ENCODE results near the gene LPIN3. TPM values are rescaled to one million over a fixed set of nuclear protein-coding genes. Genes with fewer than 3 reads are reported as not detected.
A peak's percentile ranks its signal among the peaks of the same experiment; 100 is the strongest.

LPIN3 gene
- total RNA-seq, 1 donor from 2014 or later: 2.8 TPM

DNA sequence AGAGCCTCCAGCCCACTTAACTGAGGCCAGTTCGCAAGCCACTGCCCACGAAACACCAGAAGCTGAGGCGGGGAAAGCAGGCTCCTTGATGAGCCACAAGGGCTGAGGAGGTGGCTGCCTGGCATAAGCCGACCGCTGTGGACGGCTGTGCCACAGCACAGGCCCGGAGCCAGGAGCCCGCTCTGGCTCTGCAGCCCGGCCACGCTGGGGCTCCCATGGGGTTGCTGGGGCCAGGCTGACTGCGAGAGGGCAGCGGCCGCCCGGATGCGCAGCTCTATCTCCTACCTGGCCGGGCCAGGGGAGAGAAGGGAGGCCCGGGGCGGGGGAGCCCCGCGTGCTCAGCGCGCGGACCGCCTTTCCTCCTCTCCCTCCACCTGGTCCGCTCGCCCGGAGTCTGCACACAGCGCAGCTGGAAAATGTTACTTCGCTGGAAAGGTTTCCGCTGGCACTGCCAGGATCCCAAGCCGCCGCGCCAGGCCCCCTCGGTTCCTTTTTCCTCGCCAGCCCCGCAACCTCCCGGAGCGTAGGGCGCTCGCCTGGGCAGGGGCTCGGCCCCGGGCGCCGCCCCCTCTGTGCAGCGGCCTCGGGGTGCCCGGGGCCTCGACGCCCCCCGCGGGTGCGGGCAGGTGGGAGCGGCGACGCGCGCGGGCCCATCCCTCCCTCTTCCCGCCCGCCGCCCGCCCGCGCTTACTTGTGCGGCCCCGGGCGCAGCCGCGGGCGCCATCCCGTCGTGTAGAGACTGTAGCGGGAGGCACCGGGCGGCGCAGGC, 25.3 kb downstream of the LPIN3 start:
- Mint-ChIP-seq H3K27me3 (ENCODE audit: insufficient read depth, low read depth) (peaks cover 21% of the 10 kb centered on the region), H3K27ac (no peak overlapping the region), H3K9me3 (peaks cover under 1% of the 10 kb centered on the region), H3K4me3 (peak overlapping the region; percentile 79), H3K4me1 (peaks cover 11% of the 10 kb centered on the region), H3K36me3 (no peaks in the 10 kb centered on the region)
- Histone ChIP-seq H2AFZ (replicated peaks) (no peak overlapping the region), H3K79me2 (ENCODE audit: low read depth) (no peaks in the 10 kb centered on the region), H3K9ac (no peak overlapping the region), H3K27ac (no peak overlapping the region), H4K20me1 (ENCODE audit: low read depth) (peaks cover 10% of the 10 kb centered on the region), H3K36me3 (no peaks in the 10 kb centered on the region), H3K4me2 (peak overlapping the region; percentile 100), H3K4me1 (peaks cover 9% of the 10 kb centered on the region), H3K27me3 (peaks cover 63% of the 10 kb centered on the region), H3K9me3 (ENCODE audit: low read depth) (no peaks in the 10 kb centered on the region), H3K4me3 (peak overlapping the region; percentile 68), H3F3A (ENCODE audit: low read depth) (peaks cover 12% of the 10 kb centered on the region)
- DNase-seq (ENCODE audit: low spot score): peak; percentile 62
- TF ChIP-seq, protein P1, sequence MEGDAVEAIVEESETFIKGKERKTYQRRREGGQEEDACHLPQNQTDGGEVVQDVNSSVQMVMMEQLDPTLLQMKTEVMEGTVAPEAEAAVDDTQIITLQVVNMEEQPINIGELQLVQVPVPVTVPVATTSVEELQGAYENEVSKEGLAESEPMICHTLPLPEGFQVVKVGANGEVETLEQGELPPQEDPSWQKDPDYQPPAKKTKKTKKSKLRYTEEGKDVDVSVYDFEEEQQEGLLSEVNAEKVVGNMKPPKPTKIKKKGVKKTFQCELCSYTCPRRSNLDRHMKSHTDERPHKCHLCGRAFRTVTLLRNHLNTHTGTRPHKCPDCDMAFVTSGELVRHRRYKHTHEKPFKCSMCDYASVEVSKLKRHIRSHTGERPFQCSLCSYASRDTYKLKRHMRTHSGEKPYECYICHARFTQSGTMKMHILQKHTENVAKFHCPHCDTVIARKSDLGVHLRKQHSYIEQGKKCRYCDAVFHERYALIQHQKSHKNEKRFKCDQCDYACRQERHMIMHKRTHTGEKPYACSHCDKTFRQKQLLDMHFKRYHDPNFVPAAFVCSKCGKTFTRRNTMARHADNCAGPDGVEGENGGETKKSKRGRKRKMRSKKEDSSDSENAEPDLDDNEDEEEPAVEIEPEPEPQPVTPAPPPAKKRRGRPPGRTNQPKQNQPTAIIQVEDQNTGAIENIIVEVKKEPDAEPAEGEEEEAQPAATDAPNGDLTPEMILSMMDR (IDR thresholded peaks at IDR 0.05): no peak
- peak; percentile 72 for TF ChIP-seq EZH2 (IDR thresholded peaks at IDR 0.05)
- TF ChIP-seq EZH2phosphoT487 (IDR thresholded peaks at IDR 0.05): peak; percentile 75

DNA sequence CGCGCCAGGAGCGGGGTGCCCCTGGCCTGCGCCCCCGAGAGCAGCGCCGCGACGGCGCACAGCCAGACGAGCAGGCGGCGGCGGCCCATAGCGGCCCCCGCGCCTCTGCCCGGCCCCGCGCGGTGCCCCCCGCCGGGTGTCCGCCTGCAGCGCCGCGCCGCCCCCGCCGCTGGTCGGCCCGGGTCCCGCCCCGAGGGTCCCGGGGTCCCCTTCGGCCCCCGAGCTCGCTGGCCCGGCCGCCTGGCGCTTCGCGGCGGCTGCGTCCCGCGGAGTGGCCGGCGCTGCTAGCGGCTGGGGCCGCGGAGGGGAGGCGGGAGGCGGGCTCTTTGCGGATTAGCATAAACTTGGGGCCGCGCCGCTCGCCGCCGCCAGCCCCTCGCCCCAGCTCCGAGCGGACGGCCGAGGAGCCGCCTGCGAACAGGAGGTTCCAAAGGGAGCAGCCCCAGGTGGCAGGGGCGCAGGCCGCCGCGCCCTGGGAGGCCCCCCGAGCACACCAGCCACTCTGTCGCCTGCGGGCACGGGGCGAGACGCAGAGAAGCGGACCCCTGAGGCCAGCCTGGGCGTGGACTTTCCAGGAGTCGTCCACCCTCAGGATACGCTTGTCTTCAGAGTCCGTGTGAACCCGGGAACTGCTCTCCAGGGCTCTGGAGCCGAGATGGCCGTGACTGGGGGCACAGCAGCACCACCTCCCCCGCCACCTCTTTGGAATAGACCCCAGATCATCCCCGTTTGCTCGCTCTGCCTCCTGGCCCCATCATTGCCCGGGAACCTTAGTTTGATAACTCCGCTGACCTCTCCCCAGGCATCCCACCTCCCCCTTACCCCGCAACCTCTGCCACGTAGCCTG, 26.1 kb downstream of the LPIN3 start, which contains the start of gene EMILIN3:
EMILIN3 (minus strand) TSS at position 273 of the 847 bp plus-strand sequence; CDS start at position 89, 184 bp downstream.
- Histone ChIP-seq H3K9me3 (ENCODE audit: low read depth) (no peaks in the 10 kb centered on the region), H2AFZ (replicated peaks) (peak within 1 kb of the TSS; percentile 99), H3K4me3 (peak within 1 kb of the TSS; percentile 68), H3F3A (ENCODE audit: low read depth) (peaks cover 12% of the 10 kb centered on the region), H3K36me3 (no peaks in the 10 kb centered on the region), H3K4me1 (peaks cover 9% of the 10 kb centered on the region), H3K27ac (no peak within 1 kb of the TSS), H4K20me1 (ENCODE audit: low read depth) (peaks cover 10% of the 10 kb centered on the region), H3K79me2 (ENCODE audit: low read depth) (no peaks in the 10 kb centered on the region), H3K27me3 (peaks cover 63% of the 10 kb centered on the region), H3K4me2 (peak within 1 kb of the TSS; percentile 100), H3K9ac (no peak within 1 kb of the TSS)
- H3K4me1 Mint-ChIP-seq: peaks cover 11% of the 10 kb centered on the region
- H3K36me3 Mint-ChIP-seq: no peaks in the 10 kb centered on the region
- H3K9me3 Mint-ChIP-seq: peaks cover 6% of the 10 kb centered on the region
- DNase-seq (ENCODE audit: low spot score): peak; percentile 90
- peaks cover 21% of the 10 kb centered on the region for H3K27me3 Mint-ChIP-seq (ENCODE audit: insufficient read depth, low read depth)
- H3K4me3 Mint-ChIP-seq: peak within 1 kb of the TSS; percentile 90
- peak within 1 kb of the TSS; percentile 89 for H3K27ac Mint-ChIP-seq
- TF ChIP-seq, protein P1 (IDR thresholded peaks at IDR 0.05): no peak
- TF ChIP-seq EZH2phosphoT487 (IDR thresholded peaks at IDR 0.05) (no peak), EZH2 (IDR thresholded peaks at IDR 0.05) (no peak)

DNA sequence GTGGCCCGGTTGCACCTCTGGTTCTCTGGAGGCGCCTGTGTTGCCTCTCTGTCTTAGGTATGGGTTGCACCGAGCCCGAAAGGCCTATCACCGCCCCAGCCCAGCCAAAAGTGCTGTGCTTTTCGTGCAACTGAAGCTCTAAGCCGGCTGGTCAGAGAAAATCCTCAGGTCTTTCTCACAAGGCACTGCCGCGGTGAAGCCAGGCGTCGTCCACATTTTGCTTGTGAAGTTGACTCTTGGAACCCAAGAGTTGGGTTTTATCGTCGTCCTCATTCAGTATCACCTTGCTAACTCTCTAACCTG, 26.7 kb downstream of the LPIN3 start:
- TF ChIP-seq, protein P1 (IDR thresholded peaks at IDR 0.05): no peak
- peak; percentile 0 for TF ChIP-seq EZH2 (IDR thresholded peaks at IDR 0.05)
- Histone ChIP-seq H3K9me3 (ENCODE audit: low read depth) (no peaks in the 10 kb centered on the region), H3F3A (ENCODE audit: low read depth) (peaks cover 12% of the 10 kb centered on the region), H3K4me1 (peaks cover 9% of the 10 kb centered on the region), H3K36me3 (no peaks in the 10 kb centered on the region), H3K27ac (no peak overlapping the region), H3K9ac (no peak overlapping the region), H3K27me3 (peaks cover 63% of the 10 kb centered on the region), H3K79me2 (ENCODE audit: low read depth) (no peaks in the 10 kb centered on the region), H2AFZ (replicated peaks) (peak overlapping the region; percentile 99), H3K4me2 (peak overlapping the region; percentile 100), H4K20me1 (ENCODE audit: low read depth) (peaks cover 10% of the 10 kb centered on the region), H3K4me3 (peak overlapping the region; percentile 68)
- Mint-ChIP-seq H3K9me3 (peaks cover 6% of the 10 kb centered on the region), H3K4me3 (peak overlapping the region; percentile 90), H3K4me1 (peaks cover 11% of the 10 kb centered on the region), H3K36me3 (no peaks in the 10 kb centered on the region), H3K27ac (peak overlapping the region; percentile 89), H3K27me3 (ENCODE audit: insufficient read depth, low read depth) (peaks cover 21% of the 10 kb centered on the region)
- DNase-seq (ENCODE audit: low spot score): peak; percentile 42
